PC-3 (cell line): ENCODE data around the gene PTPRE. TPM values are rescaled to one million over a fixed set of nuclear protein-coding genes. Genes with fewer than 3 reads are reported as not detected.

ENCODE experiments used
- ATAC-seq: fragments of 200-7000 bp; cut with Tn5 transposase; 2 replicates; pipeline ENCODE4 v1.9.1; 2020; ENCODE audit warnings: mild to moderate bottlenecking, moderate library complexity
- BruUV-seq: library from RNA; stranded (reverse); fragments of 400-500 nt; replicated peaks from 2 replicates; lab custom pipeline; 2021; lab: Mats Ljungman, UMichigan
- CTCF ChIA-PET: fragments of 300-600 bp; sonication (Branson Sonifier 250); formaldehyde crosslinking; loops from one replicate; lab custom pipeline; 2022; ENCODE audit warnings: antibody characterized with exemption; lab: Charles Lee
- POLR2A ChIA-PET: fragments of 300-600 bp; sonication (Branson Sonifier 250); formaldehyde crosslinking; loops from one replicate; lab custom pipeline; 2022; ENCODE audit warnings: antibody characterized with exemption; ENCODE audit not compliant: unreplicated experiment; lab: Charles Lee
- DNase-seq: peaks from one replicate; pipeline ENCODE4 v3.0.0-alpha.2; 2015
- H2AFZ ChIP-seq: fragments of 300-600 bp; sonication (generic); 2 replicates; pipeline ENCODE4 v1.6.0; 2016; ENCODE audit warnings: antibody characterized with exemption, low read length
- H3F3A ChIP-seq: fragments of 300-600 bp; sonication (generic); one replicate; pipeline ENCODE4 v1.6.0; 2017; ENCODE audit warnings: antibody characterized with exemption, low read length, control low read depth, mild to moderate bottlenecking; ENCODE audit not compliant: unreplicated experiment
- H3K27ac ChIP-seq: fragments of 300-600 bp; sonication (generic); 2 replicates; pipeline ENCODE4 v1.5.1; 2016; ENCODE audit warnings: mild to moderate bottlenecking, low read length
- H3K27me3 ChIP-seq: fragments of 300-600 bp; sonication (generic); 2 replicates; pipeline ENCODE4 v1.6.1; 2016; ENCODE audit warnings: low read length, mixed read lengths
- H3K36me3 ChIP-seq: fragments of 300-600 bp; sonication (generic); 2 replicates; pipeline ENCODE4 v1.6.1; 2016; ENCODE audit warnings: low read depth, mixed run types, low read length, mixed read lengths
- H3K4me1 ChIP-seq: fragments of 300-600 bp; sonication (generic); 2 replicates; pipeline ENCODE4 v1.5.1; 2016; ENCODE audit warnings: low read length; ENCODE audit not compliant: insufficient read depth
- H3K4me2 ChIP-seq: fragments of 300-600 bp; sonication (generic); 2 replicates; pipeline ENCODE4 v1.6.0; 2016; ENCODE audit warnings: low read length
- H3K4me3 ChIP-seq: fragments of 300-600 bp; sonication (generic); 2 replicates; pipeline ENCODE4 v1.5.1; 2016; ENCODE audit warnings: mild to moderate bottlenecking, low read length, mixed read lengths
- H3K79me2 ChIP-seq: fragments of 300-600 bp; sonication (generic); 2 replicates; pipeline ENCODE4 v1.6.1; 2017; ENCODE audit warnings: low read length, mixed read lengths
- H3K9ac ChIP-seq: fragments of 300-600 bp; sonication (generic); 2 replicates; pipeline ENCODE4 v1.6.0; 2016; ENCODE audit warnings: mild to moderate bottlenecking, low read length
- H3K9me2 ChIP-seq: fragments of 300-600 bp; sonication (generic); replicated peaks from 2 replicates; pipeline ENCODE4 v1.6.1; 2016; ENCODE audit warnings: mixed run types, low read length, mixed read lengths
- H3K9me3 ChIP-seq: fragments of 300-600 bp; sonication (generic); 2 replicates; pipeline ENCODE4 v1.6.1; 2016; ENCODE audit warnings: low read length, mixed read lengths
- H4K20me1 ChIP-seq: fragments of 300-600 bp; sonication (generic); 2 replicates; pipeline ENCODE4 v1.6.1; 2016; ENCODE audit warnings: low read length, mixed read lengths
- CTCF ChIP-seq: fragments of 300-600 bp; sonication (generic); conservative IDR thresholded peaks from 2 replicates; pipeline ENCODE4 v1.5.1; 2017; ENCODE audit warnings: antibody characterized with exemption, low read depth, mild to moderate bottlenecking, low read length
- EZH2 ChIP-seq: fragments of 300-600 bp; sonication (generic); IDR thresholded peaks from one replicate; pipeline ENCODE4 v1.6.1; 2017; ENCODE audit warnings: antibody characterized with exemption, mild to moderate bottlenecking, low read length; ENCODE audit not compliant: unreplicated experiment
- EZH2phosphoT487 ChIP-seq: fragments of 300-600 bp; sonication (generic); IDR thresholded peaks from 2 replicates; pipeline ENCODE4 v1.6.1; 2018; ENCODE audit warnings: mild to moderate bottlenecking, antibody characterized with exemption, low read length, borderline replicate concordance
- intact Hi-C: fragments of 100-400 bp; cut with micrococcal nuclease; formaldehyde crosslinking; loops from 2 replicates; pipeline ENCODE4 v1.9.0; 2023
- total RNA-seq: library from RNA; depleted of rRNA; stranded (reverse); fragments of >200 nt; gene quantifications from 2 replicates; pipeline ENCODE4 v1.2.3, GENCODE V29; 2014

PTPRE gene
- total RNA-seq, 1 experiment from 2014 or later, result 3.1 TPM

DNA sequence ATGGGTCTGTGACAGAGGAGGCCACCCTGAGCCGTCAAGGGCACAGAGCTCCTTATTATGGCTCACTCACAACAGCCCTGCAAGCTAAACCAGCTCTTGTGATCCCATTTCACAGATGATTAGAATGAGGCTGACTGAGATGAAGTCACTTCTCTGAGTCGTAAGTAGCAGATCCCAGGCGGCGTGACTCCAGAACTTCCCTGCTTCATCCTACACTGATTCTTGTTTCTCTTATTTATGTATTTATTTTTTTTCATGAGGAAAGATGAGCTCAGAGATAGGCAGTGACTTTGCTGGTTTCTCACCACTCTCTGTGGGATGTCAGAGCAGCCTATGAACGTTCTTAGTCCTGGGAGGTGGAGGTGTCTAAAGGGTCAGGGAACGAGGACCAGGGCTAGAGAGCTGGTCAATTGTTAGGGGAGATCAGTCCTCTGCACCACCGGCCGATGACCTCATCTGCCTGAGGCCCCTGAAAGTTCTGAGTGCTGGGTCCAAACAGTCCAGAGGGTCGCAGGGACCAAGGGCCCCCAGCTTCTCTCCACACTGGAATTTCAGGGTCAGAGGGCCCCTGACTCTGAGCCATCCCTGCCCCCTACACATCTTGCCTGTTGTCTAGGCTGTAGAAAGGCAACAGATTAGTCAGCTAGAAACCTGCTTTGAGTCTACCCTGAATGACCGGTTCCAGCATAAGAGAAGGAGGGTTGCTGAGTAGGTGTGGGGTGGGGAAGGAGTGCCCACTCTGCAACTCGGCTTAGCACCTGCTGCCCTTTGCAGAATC, 32.0 kb upstream of the PTPRE start:
- Histone ChIP-seq H3K4me1 (no peaks in the 10 kb centered on the region), H3K9me3 (no peaks in the 10 kb centered on the region), H2AFZ (no peak overlapping the region), H3K27ac (no peak overlapping the region), H3K4me3 (no peak overlapping the region), H4K20me1 (no peaks in the 10 kb centered on the region), H3K27me3 (peaks cover 11% of the 10 kb centered on the region), H3F3A (no peaks in the 10 kb centered on the region), H3K36me3 (no peaks in the 10 kb centered on the region), H3K9ac (no peak overlapping the region), H3K4me2 (no peak overlapping the region), H3K79me2 (no peaks in the 10 kb centered on the region), H3K9me2 (no peaks in the 10 kb centered on the region)
- TF ChIP-seq EZH2phosphoT487 (no peak), CTCF (no peak), EZH2 (no peak)
- BruUV-seq, result no TSS peak
- ChIA-PET CTCF (no interaction called here), POLR2A (no interaction called here)
- intact Hi-C loops, result no loop called here
- no peak for ATAC-seq
- no peak for DNase-seq

DNA sequence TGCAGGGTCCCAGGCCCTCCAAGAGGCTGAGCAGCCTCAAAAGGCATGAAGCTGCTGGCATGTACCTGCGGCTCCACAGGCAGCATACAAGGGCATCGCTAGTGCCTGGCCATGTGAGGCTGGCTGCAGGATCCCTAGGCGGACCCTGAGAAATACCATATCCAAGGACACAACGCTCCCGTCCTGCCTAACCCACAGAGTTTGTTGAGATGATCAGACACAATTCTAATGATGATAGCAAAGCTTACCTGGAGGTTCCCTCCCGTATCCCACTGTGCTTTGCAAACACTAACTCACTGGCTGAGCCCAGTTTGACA, 31.5 kb upstream of the PTPRE start:
- ChIA-PET POLR2A (no interaction called here), CTCF (no interaction called here)
- Histone ChIP-seq H3K4me2 (no peak overlapping the region), H3K9ac (no peak overlapping the region), H3K4me3 (no peak overlapping the region), H3K9me3 (no peaks in the 10 kb centered on the region), H3K4me1 (no peaks in the 10 kb centered on the region), H3K9me2 (no peaks in the 10 kb centered on the region), H3K36me3 (no peaks in the 10 kb centered on the region), H4K20me1 (no peaks in the 10 kb centered on the region), H3F3A (no peaks in the 10 kb centered on the region), H3K79me2 (no peaks in the 10 kb centered on the region), H3K27me3 (peaks cover 11% of the 10 kb centered on the region), H3K27ac (no peak overlapping the region), H2AFZ (no peak overlapping the region)
- TF ChIP-seq CTCF (no peak), EZH2 (no peak), EZH2phosphoT487 (no peak)
- DNase-seq, result no peak
- ATAC-seq, result no peak
- BruUV-seq, result no TSS peak
- intact Hi-C loops, result no loop called here

GRCh38 chr10:127875916-127876315, 31.0 kb upstream of the PTPRE start:
- DNase-seq (no peak), ATAC-seq (no peak)
- Histone ChIP-seq H4K20me1 (no peaks in the 10 kb centered on the region), H3K9me3 (no peaks in the 10 kb centered on the region), H3K4me2 (no peak overlapping the region), H3K9ac (no peak overlapping the region), H2AFZ (no peak overlapping the region), H3K27ac (no peak overlapping the region), H3K36me3 (no peaks in the 10 kb centered on the region), H3K79me2 (no peaks in the 10 kb centered on the region), H3K9me2 (no peaks in the 10 kb centered on the region), H3K4me1 (no peaks in the 10 kb centered on the region), H3K27me3 (peaks cover 11% of the 10 kb centered on the region), H3K4me3 (no peak overlapping the region), H3F3A (no peaks in the 10 kb centered on the region)
- POLR2A ChIA-PET, result no interaction called here
- intact Hi-C loops, result no loop called here
- CTCF ChIA-PET, result no interaction called here
- BruUV-seq, result no TSS peak
- TF ChIP-seq EZH2phosphoT487, result no peak
- no peak for TF ChIP-seq CTCF
- no peak for TF ChIP-seq EZH2
